ENCODE results near the gene FGGY. TPM values are rescaled to one million over a fixed set of nuclear protein-coding genes. Genes with fewer than 3 reads are reported as not detected.

FGGY gene
- total RNA-seq, 1 experiment from 2014 or later, result 14.6 TPM

DNA sequence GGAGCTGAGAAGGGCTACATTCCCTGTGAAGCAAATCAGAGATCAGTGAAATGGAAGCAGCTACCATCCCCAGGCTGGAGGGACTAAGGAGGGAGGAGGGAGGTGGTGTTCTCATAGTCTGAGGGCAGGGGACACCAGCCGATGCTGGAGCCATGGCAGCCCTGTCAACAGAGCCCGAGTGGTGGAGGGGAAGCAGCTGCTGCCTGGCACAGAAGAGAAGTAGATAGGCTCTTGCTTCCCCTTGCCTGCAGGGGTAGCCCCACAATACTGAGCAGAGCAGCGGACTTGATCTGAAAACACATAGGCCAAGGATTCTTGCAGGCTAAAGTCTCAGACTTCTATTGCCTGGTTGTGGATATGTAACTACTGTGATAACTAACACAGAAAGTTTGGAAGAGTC, 255.1 kb downstream of the FGGY start:
- Histone ChIP-seq H3K23me2 (ENCODE audit: insufficient read length, low read depth, low read length, poor library complexity, severe bottlenecking) (no peaks in the 10 kb centered on the region), H3K4me1 (ENCODE audit: insufficient read depth, low read length) (no peaks in the 10 kb centered on the region), H3K56ac (ENCODE audit: insufficient read length, low read depth, low read length) (no peak overlapping the region), H3K4me2 (ENCODE audit: insufficient read depth, insufficient read length, low read length) (no peak overlapping the region), H3K14ac (ENCODE audit: insufficient read depth, low read length) (no peak overlapping the region), H2BK20ac (ENCODE audit: low read depth, low read length, poor library complexity, severe bottlenecking) (no peak overlapping the region), H4K8ac (replicated peaks; ENCODE audit: insufficient read length, low read depth, low read length) (no peak overlapping the region), H2BK5ac (ENCODE audit: insufficient read length, low read length) (no peak overlapping the region), H2BK120ac (ENCODE audit: low read depth, low read length, poor library complexity, severe bottlenecking) (no peak overlapping the region), H4K20me1 (ENCODE audit: control insufficient read depth, insufficient read depth, insufficient read length) (no peaks in the 10 kb centered on the region), H3K79me1 (ENCODE audit: insufficient read depth, low read depth, low read length, poor library complexity, severe bottlenecking) (no peaks in the 10 kb centered on the region), H4K5ac (ENCODE audit: insufficient read length, low read depth, low read length) (no peak overlapping the region), H3K4ac (ENCODE audit: low read depth, low read length) (no peak overlapping the region), H2AK5ac (ENCODE audit: insufficient read length, low read length) (no peak overlapping the region), H3K18ac (ENCODE audit: insufficient read length, low read depth, low read length) (no peak overlapping the region), H3K27ac (ENCODE audit: insufficient read length, low read depth, low read length) (no peak overlapping the region), H3K23ac (ENCODE audit: insufficient read length, low read depth, low read length) (no peak overlapping the region), H3K9ac (ENCODE audit: extremely low read depth, insufficient read length, low read length) (no peak overlapping the region), H4K91ac (ENCODE audit: insufficient read length, low read depth, low read length) (no peak overlapping the region), H2BK12ac (ENCODE audit: insufficient read length, low read depth, low read length) (no peak overlapping the region), H2AFZ (ENCODE audit: low read length) (no peak overlapping the region), H3K27me3 (ENCODE audit: insufficient read depth, low read length) (no peaks in the 10 kb centered on the region), H3K79me2 (ENCODE audit: insufficient read depth, low read length) (no peaks in the 10 kb centered on the region), H3K9me3 (ENCODE audit: control insufficient read depth, low read depth, low read length) (no peaks in the 10 kb centered on the region), H3T11ph (ENCODE audit: low read length) (no peak overlapping the region), H2BK15ac (ENCODE audit: low read depth, low read length) (no peak overlapping the region)
- no peaks in the 10 kb centered on the region for H3K27me3 Mint-ChIP-seq (ENCODE audit: low read depth)
- TF ChIP-seq, protein P1, sequence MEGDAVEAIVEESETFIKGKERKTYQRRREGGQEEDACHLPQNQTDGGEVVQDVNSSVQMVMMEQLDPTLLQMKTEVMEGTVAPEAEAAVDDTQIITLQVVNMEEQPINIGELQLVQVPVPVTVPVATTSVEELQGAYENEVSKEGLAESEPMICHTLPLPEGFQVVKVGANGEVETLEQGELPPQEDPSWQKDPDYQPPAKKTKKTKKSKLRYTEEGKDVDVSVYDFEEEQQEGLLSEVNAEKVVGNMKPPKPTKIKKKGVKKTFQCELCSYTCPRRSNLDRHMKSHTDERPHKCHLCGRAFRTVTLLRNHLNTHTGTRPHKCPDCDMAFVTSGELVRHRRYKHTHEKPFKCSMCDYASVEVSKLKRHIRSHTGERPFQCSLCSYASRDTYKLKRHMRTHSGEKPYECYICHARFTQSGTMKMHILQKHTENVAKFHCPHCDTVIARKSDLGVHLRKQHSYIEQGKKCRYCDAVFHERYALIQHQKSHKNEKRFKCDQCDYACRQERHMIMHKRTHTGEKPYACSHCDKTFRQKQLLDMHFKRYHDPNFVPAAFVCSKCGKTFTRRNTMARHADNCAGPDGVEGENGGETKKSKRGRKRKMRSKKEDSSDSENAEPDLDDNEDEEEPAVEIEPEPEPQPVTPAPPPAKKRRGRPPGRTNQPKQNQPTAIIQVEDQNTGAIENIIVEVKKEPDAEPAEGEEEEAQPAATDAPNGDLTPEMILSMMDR (conservative IDR thresholded peaks at IDR 0.05), result no peak
- DNase-seq, result peak; percentile 31
- no peak overlapping the region for H3K4me3 Mint-ChIP-seq
- H3K36me3 Mint-ChIP-seq (ENCODE audit: insufficient read depth in 1 of 3, low read depth in 3 of 3), result no peaks in the 10 kb centered on the region; a peak in 1 of 7 replicates
- peaks cover 8 to 19% of the 10 kb centered on the region in 2 experiments; a peak in 2 of 4 replicates for H3K4me1 Mint-ChIP-seq
- no peaks in the 10 kb centered on the region for H3K9me3 Mint-ChIP-seq
- H3K27ac Mint-ChIP-seq, result no peak overlapping the region
- no CpG with 5 or more reads among the region's 3 CpGs for WGBS (ENCODE audit: extremely low coverage, insufficient read length, low lambda C conversion rate)
